Neutrophil (primary cell): ENCODE data around the gene MRPL33.

Source experiments
- H3K27ac ChIP-seq: fragments of 200-600 bp; sonication (generic); 2 replicates; pipeline ENCODE4 v1.5.1; 2016; ENCODE audit warnings: mild to moderate bottlenecking, moderate library complexity
- H3K27me3 ChIP-seq: fragments of 200-600 bp; sonication (generic); 2 replicates; pipeline ENCODE4 v1.6.0; 2016; ENCODE audit warnings: mild to moderate bottlenecking
- H3K36me3 ChIP-seq: fragments of 200-600 bp; sonication (generic); 2 replicates; pipeline ENCODE4 v1.5.1; 2017
- H3K4me1 ChIP-seq, 2 experiments: fragments of 200-600 bp in 1 of 2; sonication (generic) in 1 of 2; 1 replicate in 1 of 2; 2 replicates in 1 of 2; pipeline versions ENCODE4 v1.5.1 to v1.6.1; 2013 to 2016; ENCODE audit warnings: low read depth in 1 of 2, low read length in 1 of 2, mild to moderate bottlenecking in 1 of 2, moderate library complexity in 1 of 2; ENCODE audit not compliant: control insufficient read depth in 1 of 2, insufficient read depth in 1 of 2
- H3K4me3 ChIP-seq, 2 experiments: fragments of 200-600 bp in 1 of 2; sonication (generic) in 1 of 2; 1 replicate in 1 of 2; 2 replicates in 1 of 2; pipeline ENCODE4 v1.5.1; 2013 to 2016; ENCODE audit warnings: low read depth in 1 of 2, low read length in 1 of 2, mild to moderate bottlenecking in 1 of 2, moderate library complexity in 1 of 2
- H3K9me3 ChIP-seq: fragments of 200-600 bp; sonication (generic); 2 replicates; pipeline ENCODE4 v1.5.1; 2016
- CTCF ChIP-seq: fragments of 200-600 bp; sonication (generic); IDR thresholded peaks from 2 replicates; pipeline ENCODE4 v1.5.1; 2016; ENCODE audit warnings: antibody characterized with exemption

MRPL33 gene

GRCh38 chr2:27814758-27815157 lies 43.2 kb downstream of the MRPL33 start:
- H3K9me3 ChIP-seq = no peaks in the 10 kb centered on the region
- no peak overlapping the region for H3K4me3 ChIP-seq
- no peaks in the 10 kb centered on the region for H3K27me3 ChIP-seq
- H3K27ac ChIP-seq = no peak overlapping the region
- H3K36me3 ChIP-seq = no peaks in the 10 kb centered on the region
- H3K4me1 ChIP-seq = peaks cover 20 to 21% of the 10 kb centered on the region in 2 experiments
- no peak for TF ChIP-seq CTCF

DNA sequence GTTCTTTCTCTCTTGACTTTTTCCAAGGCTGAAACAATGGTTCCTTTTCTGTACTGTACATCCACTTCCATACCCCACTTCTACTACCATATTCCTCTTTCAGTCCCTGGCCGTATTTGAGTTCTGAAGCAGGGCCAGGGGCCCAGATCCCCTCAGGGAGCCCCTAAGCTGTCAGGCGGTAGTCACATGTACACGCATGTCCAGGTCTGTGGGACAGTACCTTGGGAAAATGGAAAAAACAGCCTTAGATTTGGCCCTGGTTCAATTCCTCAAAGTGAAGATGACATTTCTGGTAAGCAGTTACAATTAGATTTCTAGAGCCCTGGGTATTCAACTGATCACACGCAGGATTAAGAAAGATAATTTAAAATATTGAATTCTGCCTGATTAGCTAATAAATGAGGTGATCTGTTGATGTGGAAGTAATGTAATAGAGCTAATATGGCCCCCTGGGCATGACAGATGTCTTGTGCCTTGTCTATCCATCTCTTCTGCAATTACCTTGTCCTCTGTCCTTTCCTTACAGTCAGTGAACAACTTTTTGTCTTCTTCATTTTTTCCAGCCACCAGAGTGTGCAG lies 44.4 kb downstream of the MRPL33 start:
- TF ChIP-seq CTCF = no peak
- no peak overlapping the region for H3K27ac ChIP-seq
- H3K4me3 ChIP-seq = no peak overlapping the region
- peaks cover 9 to 10% of the 10 kb centered on the region in 2 experiments for H3K4me1 ChIP-seq
- H3K36me3 ChIP-seq = no peaks in the 10 kb centered on the region
- no peaks in the 10 kb centered on the region for H3K9me3 ChIP-seq
- no peaks in the 10 kb centered on the region for H3K27me3 ChIP-seq

DNA sequence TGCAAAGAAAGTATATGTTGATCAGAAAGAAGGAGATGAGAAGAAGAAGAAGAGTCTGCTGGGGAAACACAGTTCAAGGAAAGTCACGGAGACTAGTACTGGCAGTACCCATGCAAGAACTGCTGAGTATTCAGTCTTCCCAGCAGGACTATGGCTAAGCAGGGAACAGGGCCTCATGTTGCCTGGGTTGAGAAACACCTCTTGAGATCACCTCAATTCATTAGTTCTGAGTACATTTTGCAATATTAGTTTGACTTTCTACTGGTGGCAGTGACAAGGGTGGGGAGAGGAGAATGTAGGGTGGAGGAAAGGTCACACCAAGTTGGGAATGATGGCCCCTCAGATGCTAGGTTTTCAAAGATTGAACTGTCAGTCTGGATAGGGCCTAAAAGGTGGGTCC lies 50.5 kb downstream of the MRPL33 start:
- Histone ChIP-seq H3K27ac (no peak overlapping the region), H3K27me3 (no peaks in the 10 kb centered on the region), H3K36me3 (no peaks in the 10 kb centered on the region), H3K4me1 (no peaks in the 10 kb centered on the region), H3K9me3 (no peaks in the 10 kb centered on the region), H3K4me3 (no peak overlapping the region)
- no peak for TF ChIP-seq CTCF

- no peak for TF ChIP-seq CTCF
- H3K4me3 ChIP-seq = no peak overlapping the region
- H3K27ac ChIP-seq = no peak overlapping the region
- no peaks in the 10 kb centered on the region for H3K27me3 ChIP-seq
- no peaks in the 10 kb centered on the region for H3K9me3 ChIP-seq
- no peaks in the 10 kb centered on the region for H3K4me1 ChIP-seq
- H3K36me3 ChIP-seq = no peaks in the 10 kb centered on the region
These were observed 51.6 kb downstream of the MRPL33 start for GRCh38 chr2:27823135-27823534.

DNA sequence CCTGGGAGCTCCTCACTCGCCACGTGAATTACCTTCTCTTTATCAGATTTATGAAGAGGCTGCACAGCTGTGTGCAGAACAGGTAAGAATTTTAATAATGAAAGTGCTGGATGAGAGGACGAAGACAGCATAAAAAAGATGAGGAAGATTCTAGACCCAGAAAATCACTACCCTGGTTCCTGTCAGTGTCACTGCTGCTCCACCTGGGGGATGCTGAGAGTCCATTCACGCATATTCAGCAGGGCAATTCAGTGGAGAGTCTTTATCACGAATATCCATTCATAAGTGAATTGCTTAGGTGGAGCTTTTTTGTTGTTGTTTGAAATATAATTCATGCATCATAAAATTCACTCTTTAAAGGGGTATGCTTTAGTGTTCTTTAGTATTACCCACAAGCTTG lies 52.0 kb downstream of the MRPL33 start:
- no peaks in the 10 kb centered on the region for H3K36me3 ChIP-seq
- no peaks in the 10 kb centered on the region for H3K4me1 ChIP-seq
- H3K27ac ChIP-seq = no peak overlapping the region
- H3K9me3 ChIP-seq = no peaks in the 10 kb centered on the region
- TF ChIP-seq CTCF = no peak
- H3K4me3 ChIP-seq = no peak overlapping the region
- H3K27me3 ChIP-seq = no peaks in the 10 kb centered on the region

DNA sequence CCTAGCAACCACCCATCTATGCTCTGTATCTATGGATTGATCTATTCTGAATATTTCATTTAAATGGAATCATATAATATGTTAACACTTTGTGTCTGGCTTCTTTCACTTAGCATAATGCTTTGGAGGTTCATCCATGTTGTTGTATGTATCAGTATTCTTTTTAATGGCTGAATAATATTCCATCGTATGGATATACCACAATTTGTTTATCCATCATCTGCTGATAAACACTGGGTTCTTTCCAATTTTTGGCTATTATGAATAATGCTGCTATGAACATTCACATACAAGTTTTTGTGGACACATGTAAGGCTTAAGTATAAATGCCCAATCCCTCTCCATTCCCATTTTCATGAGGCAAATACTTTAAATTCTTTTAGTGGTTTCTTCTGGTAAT lies 52.9 kb downstream of the MRPL33 start:
- Histone ChIP-seq H3K4me3 (no peak overlapping the region), H3K9me3 (no peaks in the 10 kb centered on the region), H3K27ac (no peak overlapping the region), H3K4me1 (no peaks in the 10 kb centered on the region), H3K36me3 (no peaks in the 10 kb centered on the region), H3K27me3 (no peaks in the 10 kb centered on the region)
- no peak for TF ChIP-seq CTCF
